NCI-H146 (cell line): ENCODE results near the gene TLE4.
"Not testable (repeated sequence)": the region's sequence is repeated elsewhere in the genome, so short reads cannot be mapped to it uniquely, and the experiment has no call there.

ENCODE experiments used
- DNase-seq: peaks from one replicate; lab custom pipeline; 2025; lab: John Stamatoyannopoulos, UW

The TLE4 gene

DNA sequence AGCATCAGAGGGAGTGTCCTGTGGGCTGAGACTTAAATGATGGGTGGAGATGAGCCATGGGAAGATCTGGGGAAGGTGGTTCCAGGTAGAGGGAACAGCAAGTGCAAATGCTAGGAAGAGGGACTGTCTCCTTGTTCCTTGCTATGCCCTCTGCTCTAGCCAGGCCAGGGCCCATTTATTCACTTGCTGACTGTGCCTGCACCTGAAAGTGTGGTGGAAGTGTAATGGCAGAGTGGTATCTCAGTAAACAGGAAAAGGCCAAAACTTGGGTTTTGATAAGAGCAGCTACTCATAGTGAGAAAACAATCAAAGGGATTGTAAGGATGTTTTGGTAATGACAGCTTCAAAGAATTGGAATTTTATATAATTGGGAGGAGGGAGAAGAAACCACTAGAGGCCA lies 32.4 kb downstream of the TLE4 start:
- DNase-seq, result no peak

DNA sequence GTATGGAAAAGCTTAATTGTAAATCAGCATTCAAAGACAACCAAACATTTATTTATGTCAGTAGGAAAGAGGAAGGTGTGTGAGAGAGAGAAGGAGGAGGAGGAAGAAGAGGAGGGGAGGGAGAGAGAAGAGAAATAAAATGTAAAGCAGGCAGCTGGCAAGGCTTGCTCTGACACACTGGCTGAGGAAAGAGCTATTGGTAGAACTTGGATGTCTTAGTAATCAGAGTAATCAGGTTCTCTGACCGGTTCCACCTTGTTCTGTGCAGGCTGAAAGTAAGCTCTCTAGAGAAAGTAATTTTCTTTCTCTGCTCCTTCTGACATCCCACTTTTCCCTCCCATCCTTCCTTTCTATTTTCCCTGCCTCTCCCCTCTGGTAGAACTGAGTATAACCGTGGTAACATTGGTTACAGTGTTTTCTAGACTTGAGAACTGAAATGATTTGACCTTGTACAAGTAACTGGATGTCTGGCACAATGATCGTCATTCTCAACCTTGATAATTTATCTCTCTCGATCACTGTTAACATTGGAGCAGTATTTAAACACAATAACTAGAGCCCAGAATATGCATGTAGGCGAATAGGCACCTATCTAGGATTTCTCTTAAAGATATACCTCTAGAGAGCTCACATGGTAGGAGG lies 33.3 kb downstream of the TLE4 start:
- no peak for DNase-seq

DNA sequence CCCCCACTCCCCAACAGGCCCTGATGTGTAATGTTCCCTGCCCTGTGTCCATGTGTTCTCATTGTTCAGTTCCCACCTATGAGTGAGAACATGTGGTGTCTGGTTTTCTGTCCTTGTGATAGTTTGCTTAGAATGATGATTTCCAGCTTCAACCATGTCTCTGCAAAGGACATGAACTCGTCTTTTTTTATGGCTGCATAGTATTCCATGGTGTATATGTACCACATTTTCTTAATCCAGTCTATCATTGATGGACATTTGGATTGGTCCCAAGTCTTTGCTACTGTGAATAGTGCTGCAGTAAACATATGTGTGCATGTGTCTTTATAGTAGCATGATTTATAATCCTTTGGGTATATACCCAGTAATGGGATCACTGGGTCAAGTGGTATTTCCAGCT lies 34.8 kb downstream of the TLE4 start:
- DNase-seq, result not testable (repeated sequence)

DNA sequence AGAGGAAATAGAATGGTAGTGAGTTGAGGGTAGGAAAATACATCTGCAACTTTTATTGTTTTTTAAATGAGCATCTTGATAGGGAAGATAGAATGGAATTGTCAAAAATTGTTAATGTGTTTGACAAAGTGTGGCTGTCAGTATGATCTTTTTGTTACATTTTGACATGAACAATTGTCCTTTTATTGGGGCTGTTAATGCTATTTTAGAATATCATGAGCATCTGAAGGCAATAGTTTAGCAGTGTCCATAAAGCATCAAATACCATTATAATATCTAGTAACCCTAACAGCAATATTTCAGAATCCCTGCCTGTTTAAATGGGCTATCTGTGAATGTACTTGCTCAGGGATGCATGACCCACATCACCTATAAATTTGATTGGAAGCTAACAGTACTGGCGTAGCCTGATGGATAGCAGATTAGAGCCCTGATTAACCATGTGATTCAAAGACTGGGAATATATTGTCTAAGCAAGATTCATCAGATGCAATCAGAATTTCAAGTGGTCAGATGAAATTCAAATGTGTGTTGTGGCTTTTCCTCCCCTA lies 37.8 kb downstream of the TLE4 start:
- DNase-seq, result no peak

DNA sequence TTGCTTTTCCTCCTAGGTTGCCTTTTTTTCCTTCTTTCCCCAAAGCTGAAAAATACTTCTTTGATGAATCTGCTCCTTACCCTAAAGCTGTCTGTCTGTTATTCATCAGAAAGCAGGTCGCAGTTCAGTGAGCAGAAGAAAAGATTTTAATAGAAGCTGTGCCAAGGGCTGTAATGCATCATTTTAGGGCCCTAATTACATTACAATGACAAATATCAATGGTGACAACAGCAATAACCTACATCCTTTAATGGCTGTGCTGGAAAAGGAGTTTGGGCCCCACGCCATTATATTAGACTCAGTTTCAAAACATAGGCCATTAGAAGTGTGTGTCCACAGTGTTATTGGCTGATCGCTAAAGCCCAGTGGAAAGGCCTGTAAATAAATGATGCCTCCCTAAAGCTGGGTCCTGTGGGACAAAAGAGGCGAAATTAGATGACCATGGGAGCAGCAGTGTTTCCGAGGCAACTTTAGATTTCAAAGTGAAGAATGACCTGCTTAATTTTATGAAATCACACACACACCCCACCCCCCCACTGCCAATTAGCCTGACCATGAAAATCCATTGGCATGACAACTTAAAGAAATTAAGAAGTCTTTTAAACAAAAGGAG lies 38.4 kb downstream of the TLE4 start:
- no peak for DNase-seq

DNA sequence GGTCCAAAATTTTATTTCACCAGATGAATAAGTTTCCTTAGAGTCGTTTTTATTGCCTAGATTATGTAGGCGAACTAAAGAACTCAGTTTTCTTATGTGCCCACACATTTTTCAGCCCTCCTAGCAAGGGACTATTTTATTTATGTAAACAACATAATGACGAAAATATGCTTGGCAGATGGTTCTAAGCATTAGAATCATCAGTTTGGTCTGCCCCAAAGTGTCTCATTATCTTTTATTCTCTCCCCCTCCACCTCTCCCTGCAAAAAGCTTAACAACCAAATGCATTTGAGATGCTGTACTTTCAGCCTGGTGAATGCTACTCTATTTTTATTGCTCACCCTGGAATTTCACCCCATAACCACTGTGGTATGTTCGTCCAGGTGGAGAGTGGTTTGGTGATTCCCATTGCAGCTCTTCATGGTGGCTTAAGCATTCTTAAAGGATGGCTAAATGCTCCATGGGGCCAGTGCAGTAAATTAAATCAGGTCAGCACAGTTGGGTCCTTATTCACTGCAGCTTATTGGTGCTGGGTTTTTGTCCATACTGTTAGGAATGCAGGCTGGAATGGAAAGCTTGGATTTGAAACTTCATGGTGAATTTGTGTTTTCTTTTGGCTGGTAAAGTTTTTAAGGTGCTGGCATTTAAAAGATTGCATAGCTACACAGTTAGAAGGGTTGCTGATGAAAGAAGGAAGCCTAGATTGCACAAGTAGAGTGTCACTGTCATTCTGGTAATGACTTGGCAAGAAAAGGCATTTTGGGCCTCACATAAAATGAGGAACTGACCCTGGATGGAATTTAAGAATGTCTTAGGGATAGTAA lies 39.2 kb downstream of the TLE4 start:
- DNase-seq, result no peak

DNA sequence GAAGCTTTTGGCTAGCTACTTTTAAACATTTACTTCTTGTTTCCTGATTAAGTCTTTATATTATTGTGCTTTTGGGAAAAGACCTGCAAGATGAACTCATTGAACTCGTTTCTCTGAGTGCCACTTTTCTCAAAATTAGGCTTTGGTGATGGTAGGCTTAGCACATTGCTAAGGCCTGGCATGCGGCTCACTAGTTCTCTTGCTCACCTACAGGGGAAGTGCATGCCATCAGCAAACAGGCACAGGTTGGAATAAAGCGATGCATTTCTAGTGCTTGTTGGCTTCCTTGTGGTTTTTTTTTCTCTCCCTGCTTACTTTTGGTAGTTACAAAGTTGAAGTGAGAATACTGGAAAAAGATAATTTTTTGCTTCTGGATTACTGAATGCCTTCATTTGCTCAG lies 41.4 kb downstream of the TLE4 start:
- DNase-seq, result no peak

DNA sequence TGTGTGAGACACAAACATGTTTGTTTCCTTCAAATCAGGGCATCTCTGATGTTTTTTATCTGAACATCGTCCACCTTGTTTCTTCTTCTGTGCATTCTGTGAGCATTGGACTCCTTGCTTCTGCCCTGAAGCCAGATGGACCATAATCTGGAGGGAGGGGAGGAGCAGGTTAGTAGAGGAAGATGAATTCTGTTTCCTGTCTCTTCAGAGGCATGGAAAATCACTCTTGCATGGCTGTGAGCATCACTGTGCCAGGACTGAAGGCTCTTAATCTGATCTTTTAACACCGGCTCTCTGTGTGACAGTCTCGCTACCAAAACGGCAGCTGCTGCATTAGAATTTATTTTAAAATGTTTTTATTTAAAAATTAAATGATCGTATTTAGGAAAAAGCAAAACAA lies 43.3 kb downstream of the TLE4 start:
- DNase-seq, result no peak

DNA sequence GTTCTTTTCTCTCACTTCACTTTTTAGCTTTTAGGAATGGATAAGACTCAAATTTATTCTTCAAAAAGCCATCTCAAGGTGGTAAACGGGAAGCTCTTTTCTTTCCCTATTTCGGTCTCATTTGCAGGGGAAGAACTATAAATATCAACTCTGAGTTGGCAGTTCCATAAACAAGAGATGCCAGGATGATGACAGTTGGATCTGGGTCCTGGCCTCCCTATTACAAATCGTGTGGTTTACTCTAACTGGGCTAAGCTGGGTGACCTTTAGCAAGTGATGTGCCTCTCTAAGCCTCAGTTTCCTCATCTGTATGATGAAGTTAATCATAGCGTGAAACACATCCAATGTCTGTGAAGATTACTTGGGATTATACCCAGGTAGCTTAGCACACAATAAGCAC lies 44.2 kb downstream of the TLE4 start:
- no peak for DNase-seq

DNA sequence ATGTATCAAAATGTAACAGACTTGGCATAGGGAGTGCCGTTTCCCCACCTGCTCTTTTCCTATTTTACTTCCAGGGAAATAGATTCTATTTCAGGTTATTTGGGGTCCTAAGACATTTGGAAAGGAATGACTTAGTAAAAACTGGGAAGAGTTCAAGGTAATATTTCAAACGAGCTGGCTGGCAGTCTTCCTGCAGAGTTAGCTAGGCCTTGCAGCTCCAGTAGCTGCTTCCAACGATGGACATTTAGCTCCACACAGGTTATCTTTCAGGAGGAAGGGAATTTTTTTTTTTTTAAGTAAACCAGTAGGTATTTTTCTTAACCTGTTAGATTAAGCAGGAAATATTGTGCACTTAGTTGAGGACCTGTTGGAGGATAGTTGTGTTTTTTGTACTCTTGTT lies 45.2 kb downstream of the TLE4 start:
- no peak for DNase-seq

DNA sequence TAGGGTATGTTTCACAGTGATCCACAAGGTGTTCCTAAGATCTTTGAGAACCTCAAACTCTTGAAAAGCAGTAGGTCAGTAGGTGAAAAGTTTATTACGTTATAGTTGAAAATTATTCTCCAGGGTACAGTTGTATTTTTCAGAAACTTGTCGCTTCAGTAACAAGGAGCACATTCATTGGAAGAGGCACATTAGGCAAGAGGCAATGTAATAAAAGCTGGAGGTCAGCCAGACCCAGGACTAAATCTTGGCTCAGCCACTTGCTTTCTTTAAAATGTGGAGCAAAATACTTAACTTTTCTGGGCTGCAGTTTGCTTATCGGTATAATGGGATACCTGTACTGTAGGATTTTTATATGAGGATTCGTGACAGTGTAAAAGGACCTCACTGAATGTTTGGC lies 45.6 kb downstream of the TLE4 start:
- DNase-seq, result no peak

DNA sequence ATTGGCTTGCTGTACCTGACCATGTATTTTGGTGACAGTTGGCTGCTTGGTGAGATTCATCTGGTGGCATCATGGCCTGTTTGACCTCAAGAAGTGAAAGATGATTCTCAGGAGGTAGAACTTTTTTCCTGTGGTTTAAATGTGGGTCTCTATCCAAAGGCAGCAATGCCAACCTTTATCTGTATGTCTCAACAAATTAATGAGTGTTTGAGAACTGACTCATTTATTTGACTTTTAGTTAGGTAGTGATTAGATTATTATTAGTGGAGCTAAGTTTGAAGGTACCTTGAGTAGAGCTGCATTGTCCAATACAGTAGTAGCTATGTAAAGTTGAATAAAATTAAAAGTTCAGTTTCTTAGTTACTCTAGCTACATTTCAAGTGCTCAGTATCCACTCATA lies 48.2 kb downstream of the TLE4 start:
- DNase-seq, result no peak

DNA sequence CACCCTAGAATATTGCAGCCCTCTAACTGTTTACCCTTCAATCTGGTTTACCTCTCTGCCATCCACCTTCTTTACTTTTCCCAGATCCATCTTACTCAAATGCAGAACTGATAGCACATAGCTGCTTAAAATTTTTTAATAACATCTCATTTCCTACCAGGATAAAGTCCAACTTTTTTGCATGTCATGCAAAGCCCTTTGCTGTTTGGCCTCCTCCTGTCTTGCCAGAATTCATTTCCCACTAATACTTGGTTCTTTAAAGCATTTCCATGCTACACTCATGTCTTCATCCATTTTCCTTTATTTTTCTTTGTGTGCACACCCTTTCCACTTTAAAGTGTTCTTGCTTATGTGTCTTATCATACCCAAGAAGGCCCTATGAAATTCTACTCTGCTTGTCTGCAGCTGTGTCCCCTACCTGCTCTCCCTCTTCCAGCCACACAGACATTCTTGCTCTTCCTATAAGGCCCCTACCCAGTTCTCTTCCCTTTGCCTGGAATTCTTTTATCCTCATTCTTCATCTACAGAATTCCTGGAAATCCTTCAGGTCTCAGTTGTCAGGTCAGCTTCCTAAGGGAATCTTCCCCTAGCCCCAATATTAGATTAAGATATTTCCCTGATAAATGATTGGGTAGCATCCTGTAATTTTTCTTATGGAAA lies 50.3 kb downstream of the TLE4 start:
- no peak for DNase-seq

DNA sequence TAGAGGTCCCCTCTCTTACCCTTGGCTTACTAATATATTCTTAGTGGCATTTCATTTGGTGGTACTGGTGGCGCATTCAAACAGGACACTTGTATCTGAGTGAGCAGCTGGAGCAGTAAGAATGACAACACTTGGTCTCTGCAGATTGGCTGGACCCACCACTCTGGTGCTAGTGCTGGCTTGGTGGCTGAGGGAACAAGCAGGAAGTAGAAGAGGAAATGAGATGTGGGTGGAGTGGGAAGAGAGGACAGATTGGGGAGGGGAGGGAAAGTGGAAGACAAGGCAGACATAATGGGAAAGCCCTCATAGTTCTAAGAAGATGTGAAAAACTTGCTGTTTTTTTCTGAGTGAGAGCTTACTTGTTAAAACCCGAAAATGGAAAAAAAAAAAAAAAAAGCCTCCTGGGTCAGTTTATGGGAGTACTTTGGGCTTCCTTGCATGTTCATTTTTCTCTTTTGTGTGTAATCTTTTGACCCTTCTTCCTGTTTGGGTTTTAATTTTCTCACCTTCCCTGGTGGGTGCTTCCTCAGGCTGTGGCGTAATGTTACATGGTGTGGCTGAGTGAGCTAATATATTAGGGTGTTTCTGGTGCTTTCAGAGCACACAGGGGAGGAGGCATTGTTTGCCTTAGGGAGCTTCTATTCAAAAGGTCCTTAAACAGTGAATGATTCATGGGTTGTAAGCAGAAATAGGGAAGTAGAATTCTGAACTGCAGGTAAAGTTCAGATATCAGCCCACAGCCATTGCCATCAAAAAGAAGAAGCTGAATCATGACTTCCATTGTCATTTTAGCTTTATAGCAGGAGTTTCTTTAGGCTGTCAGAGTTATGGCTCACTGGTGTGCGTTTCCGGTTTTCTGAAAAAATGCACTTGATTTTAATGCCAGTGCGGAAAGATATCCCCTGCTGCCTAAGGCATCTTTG lies 52.3 kb downstream of the TLE4 start:
- DNase-seq, result no peak

DNA sequence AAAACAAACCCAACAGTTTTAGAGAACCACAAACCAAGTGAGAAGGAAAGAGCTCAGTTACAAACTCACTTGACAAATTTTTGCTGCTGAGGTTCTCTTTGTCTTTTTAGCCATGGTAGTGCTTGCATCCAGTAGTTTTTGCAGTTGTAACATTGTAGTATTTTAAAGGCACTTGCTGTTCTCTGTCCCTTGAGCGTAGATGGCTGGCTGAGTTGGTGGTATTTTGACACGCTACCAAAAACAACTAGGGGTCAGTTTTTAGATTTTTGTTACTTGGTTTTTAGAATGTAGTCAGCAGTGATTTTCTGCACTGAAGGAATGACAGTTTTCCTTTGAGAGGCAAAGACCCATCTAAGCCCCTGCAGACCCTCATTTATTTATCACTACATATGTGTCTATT lies 58.0 kb downstream of the TLE4 start:
- no peak for DNase-seq

DNA sequence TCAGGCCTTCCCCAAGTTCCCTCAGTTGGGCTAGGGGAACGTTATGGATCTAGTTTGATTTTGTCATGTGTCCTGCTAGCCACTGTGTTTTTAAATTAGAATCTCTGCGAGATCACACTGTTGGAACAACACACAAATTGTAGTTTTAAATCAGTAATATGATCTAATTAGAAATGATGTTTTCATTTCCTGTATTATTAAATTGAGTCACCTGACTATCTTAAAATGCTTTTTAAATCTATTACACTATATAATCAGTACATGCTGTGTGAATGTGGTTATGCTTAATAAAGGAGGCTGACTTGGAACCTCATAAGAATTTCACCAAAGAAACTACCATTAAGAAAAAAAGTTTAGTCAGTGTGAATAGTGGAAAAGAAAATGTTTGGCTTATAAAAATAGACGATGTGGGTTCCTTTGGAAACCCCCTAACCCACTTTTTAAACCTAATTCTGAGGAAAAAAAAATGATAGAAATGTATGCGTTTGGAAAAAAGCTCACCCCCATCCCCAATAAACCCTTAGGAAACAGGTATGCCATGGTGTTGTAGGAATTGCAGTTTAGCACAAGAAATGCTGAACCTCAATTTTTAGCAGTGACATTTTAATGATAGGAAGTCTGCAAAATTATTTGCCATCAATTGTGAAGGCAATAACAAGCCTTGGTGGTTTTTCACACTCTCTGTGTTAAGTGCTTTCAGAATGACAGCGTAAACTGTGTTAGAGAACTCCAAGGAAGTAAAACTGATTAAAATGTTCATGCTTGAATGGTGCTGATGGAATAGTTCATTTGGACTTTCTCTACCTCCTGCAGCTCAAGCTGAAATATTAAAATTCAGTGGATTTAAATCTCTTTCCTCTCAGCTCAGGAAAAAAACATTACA lies 59.0 kb downstream of the TLE4 start:
- no peak for DNase-seq

DNA sequence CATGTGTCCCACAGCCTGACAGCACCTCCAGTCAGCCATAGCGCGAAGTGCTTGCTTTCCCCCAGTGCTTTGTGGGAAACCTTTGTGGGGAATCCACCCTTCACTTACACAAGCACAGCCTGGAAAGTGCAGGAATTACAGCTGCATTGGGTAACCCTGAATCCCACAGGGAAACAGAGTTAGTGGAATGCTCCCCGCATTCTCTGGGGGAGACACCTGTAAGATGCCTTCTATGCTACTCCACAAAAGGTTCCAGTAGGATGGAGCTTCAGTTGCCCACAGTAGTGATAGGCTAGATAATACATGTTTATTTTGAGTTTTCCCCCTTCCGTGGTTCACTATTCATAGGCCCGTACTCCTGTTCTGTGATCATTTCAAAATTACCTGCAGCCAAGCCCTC lies 60.3 kb downstream of the TLE4 start:
- DNase-seq, result no peak

DNA sequence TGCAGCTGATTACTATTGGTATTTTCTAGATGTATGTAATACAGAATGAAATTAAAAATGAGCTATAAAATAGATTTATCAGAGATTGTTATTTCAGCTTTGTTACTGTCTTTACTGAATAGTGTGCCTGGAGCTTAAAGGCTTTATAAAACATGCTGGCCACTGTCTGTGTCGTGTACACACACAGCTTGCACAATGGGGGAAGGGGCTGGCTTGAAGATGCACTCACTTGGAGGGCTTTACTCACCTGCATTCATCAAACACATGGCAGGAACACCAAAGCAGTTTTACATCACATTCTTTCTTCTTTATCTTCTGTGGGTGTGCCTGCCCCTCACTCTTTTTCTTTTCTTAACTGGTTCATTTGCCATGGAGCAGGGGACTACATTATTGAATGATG lies 60.9 kb downstream of the TLE4 start:
- DNase-seq, result no peak

DNA sequence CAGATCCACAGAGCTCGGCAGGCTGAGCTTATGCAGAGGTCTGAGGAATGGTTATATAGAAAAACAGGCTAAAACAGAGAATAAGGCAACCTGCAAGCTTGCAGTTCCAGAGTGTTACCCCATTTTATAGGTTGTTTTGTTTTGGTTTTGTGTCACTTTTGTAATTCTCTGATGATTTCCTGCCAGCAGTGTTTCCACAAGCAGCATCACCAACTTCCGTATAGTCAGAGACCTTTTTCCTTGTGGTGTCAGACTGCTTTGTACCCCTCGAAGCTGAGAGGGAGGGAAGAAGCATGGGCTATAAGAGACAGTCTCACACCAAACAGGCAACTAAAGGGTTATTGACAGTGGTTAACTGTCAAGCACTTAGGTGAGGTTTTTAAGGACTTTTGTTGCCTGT lies 61.8 kb downstream of the TLE4 start:
- DNase-seq, result no peak

DNA sequence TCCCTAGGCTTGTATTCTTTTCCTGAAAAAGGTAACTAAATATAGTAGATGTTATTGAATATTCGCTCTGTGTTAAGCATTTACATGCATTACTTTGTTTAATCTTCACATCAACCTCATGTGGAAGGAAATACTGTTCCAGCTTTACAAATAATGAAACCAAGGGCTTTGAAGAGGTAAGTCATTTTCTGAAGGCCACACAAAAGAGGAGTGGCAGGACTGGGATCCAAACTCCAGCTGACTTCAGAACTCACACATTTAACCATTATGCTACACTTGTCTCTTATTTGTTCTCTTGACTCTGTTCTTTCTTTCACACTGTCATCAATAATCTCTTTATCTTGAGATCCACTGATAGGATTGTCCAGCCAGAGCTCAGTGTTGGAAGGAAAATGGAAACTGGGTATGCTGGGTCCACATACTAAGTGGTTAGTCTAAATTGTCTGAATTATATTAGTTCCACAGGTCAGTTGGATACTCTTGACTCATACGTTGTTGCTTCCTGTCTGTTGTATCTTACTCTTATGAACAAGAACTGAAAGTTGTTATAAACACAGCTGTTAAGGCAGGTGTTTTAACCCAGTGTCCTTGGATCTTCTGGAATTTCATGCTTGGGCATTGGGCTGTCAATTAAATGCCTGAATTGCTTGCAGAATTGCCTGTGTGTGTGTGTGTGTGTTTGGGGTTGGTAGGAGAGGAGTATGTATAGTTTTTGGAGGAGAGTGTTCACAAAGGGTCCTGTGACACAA lies 65.6 kb downstream of the TLE4 start:
- DNase-seq, result no peak
